MCF 10A (cell line): Measurements from ENCODE around the gene MAD1L1. TPM values are rescaled to one million over a fixed set of nuclear protein-coding genes. Genes with fewer than 3 reads are reported as not detected.

Experiments used
- BruUV-seq: library from RNA; stranded (reverse); fragments of 400-500 nt; replicated peaks from 2 replicates; lab custom pipeline; 2021; lab: Mats Ljungman, UMichigan
- CTCF ChIA-PET: fragments of 300-600 bp; sonication (Branson Sonifier 250); formaldehyde crosslinking; extraction: SDS; loops from one replicate; lab custom pipeline; 2021; ENCODE audit warnings: antibody characterized with exemption, inconsistent platforms; lab: Yijun Ruan, JAX
- POLR2A ChIA-PET: fragments of 300-600, 350-650 bp; sonication (Branson Sonifier 250); formaldehyde crosslinking; extraction: SDS; loops from one replicate; lab custom pipeline; 2020; ENCODE audit warnings: antibody characterized with exemption, inconsistent platforms; lab: Yijun Ruan, JAX
- DNase-seq: peaks from one replicate; pipeline ENCODE4 v3.0.0-alpha.2; 2018; ENCODE audit not compliant: unreplicated experiment
- H3K27ac Mint-ChIP-seq: one replicate; pipeline ENCODE4 v1.8.0; 2022; ENCODE audit warnings: mild to moderate bottlenecking, low read depth, mixed read lengths; ENCODE audit not compliant: unreplicated experiment
- H3K27me3 Mint-ChIP-seq: one replicate; pipeline ENCODE4 v1.8.0; 2022; ENCODE audit warnings: mixed read lengths; ENCODE audit not compliant: insufficient read depth, unreplicated experiment
- H3K36me3 Mint-ChIP-seq: one replicate; pipeline ENCODE4 v1.8.0; 2022; ENCODE audit warnings: mild to moderate bottlenecking, moderate library complexity, mixed read lengths; ENCODE audit not compliant: insufficient read depth, unreplicated experiment
- H3K4me1 Mint-ChIP-seq: one replicate; pipeline ENCODE4 v1.8.0; 2022; ENCODE audit warnings: mixed read lengths; ENCODE audit not compliant: insufficient read depth, unreplicated experiment
- H3K4me3 Mint-ChIP-seq: one replicate; pipeline ENCODE4 v1.8.0; 2022; ENCODE audit warnings: mild to moderate bottlenecking, moderate library complexity, mixed read lengths; ENCODE audit not compliant: unreplicated experiment
- H3K9me3 Mint-ChIP-seq: one replicate; pipeline ENCODE4 v1.8.0; 2022; ENCODE audit warnings: mixed read lengths; ENCODE audit not compliant: unreplicated experiment
- CTCF ChIP-seq: fragments of 200-600 bp; IDR thresholded peaks from one replicate; pipeline ENCODE4 v1.8.0; 2022; ENCODE audit warnings: antibody characterized with exemption, mild to moderate bottlenecking; ENCODE audit not compliant: unreplicated experiment
- intact Hi-C: fragments of 100-400 bp; cut with micrococcal nuclease; formaldehyde crosslinking; loops from 2 replicates; pipeline ENCODE4 v1.14.1; 2022
- total RNA-seq: library from RNA; stranded (reverse); gene quantifications from 2 replicates; pipeline ENCODE4 v1.2.3, GENCODE V29; 2022

MAD1L1 gene
- total RNA-seq, 1 experiment from 2014 or later: 25.2 TPM

GRCh38 chr7:2108071-2108455 lies 124.7 kb downstream of the MAD1L1 start:
- Mint-ChIP-seq H3K36me3 (no peaks in the 10 kb centered on the region), H3K27ac (no peak overlapping the region), H3K4me3 (no peak overlapping the region), H3K4me1 (peaks cover 18% of the 10 kb centered on the region), H3K27me3 (no peaks in the 10 kb centered on the region), H3K9me3 (no peaks in the 10 kb centered on the region)
- TF ChIP-seq CTCF: no peak
- no TSS peak for BruUV-seq
- intact Hi-C loops: no loop called here
- CTCF ChIA-PET: interaction anchor here (0.6 kb wide), 1 partner anchor 23 kb away, joined by 4 read pairs; no protein-coding TSS in a partner anchor
- POLR2A ChIA-PET: interaction anchor here (0.5 to 0.9 kb wide), 2 partner anchors 134 to 308 kb away, joined by 3 read pairs; partner anchors contain the start of genes MRM2 and NUDT1
- no peak for DNase-seq

- BruUV-seq: no TSS peak
- Mint-ChIP-seq H3K4me3 (no peak overlapping the region), H3K27me3 (no peaks in the 10 kb centered on the region), H3K36me3 (no peaks in the 10 kb centered on the region), H3K9me3 (no peaks in the 10 kb centered on the region), H3K4me1 (peaks cover 18% of the 10 kb centered on the region), H3K27ac (no peak overlapping the region)
- POLR2A ChIA-PET: interaction anchor here (0.5 kb wide), 1 partner anchor 307 kb away, joined by 3 read pairs; no protein-coding TSS in a partner anchor
- DNase-seq: no peak
- intact Hi-C loops: no loop called here
- TF ChIP-seq CTCF: no peak
- CTCF ChIA-PET: no interaction called here
These were observed 125.2 kb downstream of the MAD1L1 start for GRCh38 chr7:2107386-2108070.

GRCh38 chr7:2106924-2107323 lies 125.8 kb downstream of the MAD1L1 start:
- ChIA-PET CTCF (interaction anchor here (0.6 kb wide), 1 partner anchor 507 kb away, joined by 3 read pairs; no protein-coding TSS in a partner anchor), POLR2A (no interaction called here)
- Mint-ChIP-seq H3K27ac (no peak overlapping the region), H3K4me1 (peaks cover 18% of the 10 kb centered on the region), H3K9me3 (no peaks in the 10 kb centered on the region), H3K4me3 (no peak overlapping the region), H3K36me3 (no peaks in the 10 kb centered on the region), H3K27me3 (no peaks in the 10 kb centered on the region)
- no TSS peak for BruUV-seq
- peak; percentile 92 for DNase-seq
- intact Hi-C loops: no loop called here
- TF ChIP-seq CTCF: no peak

- Mint-ChIP-seq H3K27ac (no peak overlapping the region), H3K9me3 (no peaks in the 10 kb centered on the region), H3K4me1 (peaks cover 18% of the 10 kb centered on the region), H3K4me3 (no peak overlapping the region), H3K36me3 (no peaks in the 10 kb centered on the region), H3K27me3 (no peaks in the 10 kb centered on the region)
- BruUV-seq: no TSS peak
- ChIA-PET POLR2A (no interaction called here), CTCF (interaction anchor here (0.6 kb wide), 1 partner anchor 508 kb away, joined by 3 read pairs; no protein-coding TSS in a partner anchor)
- TF ChIP-seq CTCF: no peak
- intact Hi-C loops: no loop called here
- DNase-seq: no peak
These were observed 126.3 kb downstream of the MAD1L1 start for GRCh38 chr7:2106440-2106839.
